Suppressor macrophage treated with lipopolysaccharide for 4 hours (primary cell): ENCODE results near the gene CST3.

Source experiments
- DNase-seq: peaks from one replicate; pipeline ENCODE4 v3.0.0-alpha.2; 2020

Gene CST3

GRCh38 chr20:23598481-23598880, 39.3 kb downstream of the CST3 start:
- peak; percentile 31 for DNase-seq

- DNase-seq, result peak; percentile 44
Measured at GRCh38 chr20:23596579-23597250, 41.0 kb downstream of the CST3 start.

DNA sequence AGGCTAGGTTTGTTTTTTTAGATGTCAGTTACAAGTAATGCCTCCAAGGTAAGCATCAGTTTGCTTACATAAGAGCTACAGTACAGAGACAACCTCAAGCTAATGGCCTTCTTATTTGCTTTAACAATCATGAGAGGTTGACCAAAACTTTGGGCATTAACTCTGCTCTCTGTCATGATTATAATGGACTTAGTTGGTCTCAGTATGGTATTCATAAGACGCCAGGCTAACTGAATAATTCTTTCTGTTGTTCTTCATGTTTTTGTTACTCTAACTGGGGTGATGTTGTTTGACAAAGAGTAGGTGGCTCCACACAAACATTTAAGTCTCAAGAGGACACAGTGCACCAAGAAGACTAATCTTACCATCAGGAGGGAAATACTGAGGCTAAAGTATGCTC, 41.8 kb downstream of the CST3 start:
- no peak for DNase-seq

DNA sequence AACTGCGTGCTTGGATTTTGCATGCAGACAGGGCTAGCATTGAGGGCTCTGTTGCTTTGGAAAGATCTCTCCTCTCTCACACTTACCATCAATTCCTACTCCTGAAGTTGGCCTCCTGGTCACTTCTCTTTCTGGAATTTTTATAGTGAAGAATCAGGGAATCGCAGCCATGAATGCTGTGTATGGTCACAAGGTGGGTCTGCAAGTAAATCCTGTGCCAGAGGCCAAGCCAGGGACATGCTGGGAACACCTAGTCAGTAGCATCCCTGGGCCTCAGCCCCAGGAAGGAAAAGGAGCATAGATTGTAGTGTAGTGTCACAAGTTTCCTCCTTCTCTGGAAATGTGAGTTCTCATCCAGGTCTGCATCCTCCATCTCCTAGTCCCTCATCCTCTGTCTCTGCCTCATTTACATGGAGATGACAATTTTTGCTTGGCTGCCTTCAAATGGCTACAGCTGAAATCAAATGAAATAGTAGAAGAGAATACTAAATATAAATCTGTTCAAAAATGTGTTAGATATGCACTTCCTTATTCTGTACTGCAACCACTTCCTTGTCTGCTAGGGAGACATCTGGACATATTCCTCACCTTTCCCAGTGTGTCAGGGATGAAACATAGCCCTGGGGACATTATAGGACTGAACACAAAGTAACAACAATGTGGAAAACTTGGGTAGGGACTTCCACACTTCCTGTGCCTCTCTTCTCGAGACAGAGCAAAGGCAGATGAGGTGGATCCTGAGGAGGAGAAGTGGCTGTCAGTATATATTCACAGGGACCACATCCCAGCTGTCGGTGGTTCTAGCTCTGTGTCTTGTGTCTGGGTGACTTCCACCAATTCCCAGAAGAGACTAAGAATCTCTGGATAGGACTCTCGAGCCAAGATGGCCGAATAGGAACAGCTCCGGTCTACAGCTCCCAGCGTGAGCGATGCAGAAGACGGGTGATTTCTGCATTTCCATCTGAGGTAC, 49.0 kb downstream of the CST3 start:
- DNase-seq, result no peak

DNA sequence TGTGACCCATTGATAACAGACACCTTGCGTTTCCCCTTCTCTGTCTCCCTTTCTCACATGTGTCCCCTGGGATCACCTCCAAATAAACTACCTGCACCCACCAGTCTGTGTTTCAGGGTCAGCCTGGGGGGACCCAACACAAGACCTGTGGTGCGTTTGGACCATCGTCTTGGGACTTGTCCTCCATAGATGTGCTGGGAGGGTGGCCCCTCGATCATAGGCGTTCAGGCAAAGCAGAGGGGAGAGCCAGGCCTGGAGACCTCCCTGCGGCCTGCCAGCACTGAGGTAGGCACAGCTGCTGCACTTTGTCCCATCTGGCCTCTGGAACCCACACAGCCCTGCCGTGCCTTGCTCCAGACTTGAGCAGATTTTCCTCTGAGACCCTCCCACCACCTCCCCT, 50.1 kb downstream of the CST3 start:
- no peak for DNase-seq

GRCh38 chr20:23586735-23587525, 50.8 kb downstream of the CST3 start:
- DNase-seq, result no peak

DNA sequence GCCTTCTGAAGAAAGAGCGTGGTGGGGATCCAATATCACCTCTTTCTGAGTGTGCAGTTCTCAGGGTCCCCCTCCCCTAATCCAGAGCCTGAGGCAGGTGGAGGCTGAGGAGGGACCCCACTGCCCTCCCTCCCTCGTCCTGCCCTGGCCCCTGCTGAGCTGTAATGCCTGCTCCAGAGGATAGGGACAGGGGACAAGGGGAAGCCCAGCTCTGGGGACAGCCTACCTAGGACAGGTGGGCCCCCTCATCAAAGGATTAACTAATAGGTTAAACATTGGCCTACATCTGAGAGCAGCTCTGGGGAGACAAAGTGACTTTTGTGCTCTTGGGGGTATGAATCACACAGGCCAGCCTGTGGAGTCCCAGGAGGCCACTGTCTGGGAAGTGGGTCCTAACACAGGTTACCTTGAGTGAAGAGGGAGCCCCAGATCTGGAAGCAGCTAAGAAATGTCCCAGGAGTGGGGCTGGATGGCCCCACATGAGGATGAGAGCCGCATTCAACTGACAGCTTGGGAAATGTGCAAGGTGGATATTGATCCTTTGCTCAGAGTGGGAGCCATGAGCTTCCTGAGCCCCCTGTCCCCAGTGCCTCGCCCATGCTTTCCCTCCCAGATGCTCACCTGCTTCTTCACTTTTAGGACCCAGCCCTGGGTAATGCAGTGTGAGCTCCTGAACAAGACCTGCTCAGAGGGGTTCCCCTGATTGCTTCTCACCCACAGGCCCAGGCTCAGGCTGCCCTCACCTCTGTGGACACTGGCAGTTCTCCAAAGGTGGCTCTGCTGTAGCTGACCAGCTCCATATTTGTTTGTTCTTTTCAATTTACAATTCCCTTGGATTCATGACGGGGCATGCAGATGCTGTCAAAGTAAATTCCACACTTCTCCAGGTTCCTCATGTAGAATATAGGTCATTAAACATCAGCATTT, 51.7 kb downstream of the CST3 start:
- DNase-seq, result no peak

DNA sequence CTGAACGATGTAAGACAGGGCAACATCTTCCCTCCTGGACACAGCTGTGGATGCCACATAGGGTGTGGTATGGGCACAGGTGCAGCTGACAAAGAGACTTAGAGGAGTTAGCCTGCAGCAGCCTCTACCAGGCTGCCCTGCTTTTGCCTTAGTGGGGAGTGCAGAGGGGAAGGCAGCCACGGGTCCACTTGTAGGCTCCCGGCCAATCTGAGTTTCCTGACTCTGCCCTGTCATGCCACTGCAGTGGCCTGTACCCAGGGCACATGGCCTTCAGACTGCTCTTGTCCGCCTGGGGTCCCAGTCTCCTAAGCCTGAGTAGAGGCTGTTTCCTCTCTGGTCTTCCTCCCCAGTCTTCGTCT, 52.3 kb downstream of the CST3 start:
- no peak for DNase-seq

GRCh38 chr20:23584434-23585199, 53.1 kb downstream of the CST3 start:
- no peak for DNase-seq
